H1 (cell line): ENCODE data around the gene C17orf100. TPM values are rescaled to one million over a fixed set of nuclear protein-coding genes. Genes with fewer than 3 reads are reported as not detected.

ENCODE experiments used
- CTCF ChIA-PET: fragments of 300-600 bp; sonication (Branson Sonifier 250); formaldehyde crosslinking; loops from one replicate; lab custom pipeline; 2021; ENCODE audit not compliant: partially characterized antibody; lab: Charles Lee
- POLR2A ChIA-PET: fragments of 300-600 bp; sonication (Branson Sonifier 250); formaldehyde crosslinking; loops from one replicate; lab custom pipeline; 2021; ENCODE audit warnings: inconsistent platforms; ENCODE audit not compliant: partially characterized antibody; lab: Charles Lee
- DNase-seq, 2 experiments: peaks; one replicate each; pipeline versions ENCODE4 v3.0.0 to v3.0.0-alpha.2; 2010 to 2022; ENCODE audit warnings: low spot score in 2 of 2, low read depth in 1 of 2, mixed read lengths in 1 of 2
- FAIRE-seq: peaks from 2 replicates; lab custom pipeline; 2011; peaks lifted over from hg19 to GRCh38; lab: Jason Lieb, UNC
- H2AFZ ChIP-seq: 2 replicates; pipeline ENCODE4 v1.8.1; 2012; ENCODE audit warnings: low read length, inconsistent platforms
- H2AK5ac ChIP-seq: 2 replicates; pipeline ENCODE4 v1.6.1; 2013; ENCODE audit warnings: low read depth, low read length
- H2BK120ac ChIP-seq: replicated peaks from 2 replicates; pipeline ENCODE3; 2013; ENCODE audit warnings: low read depth, low read length, inconsistent platforms
- H2BK12ac ChIP-seq: 2 replicates; pipeline ENCODE4 v1.6.1; 2013; ENCODE audit warnings: low read depth, low read length
- H2BK15ac ChIP-seq: 2 replicates; pipeline ENCODE4 v1.6.1; 2013; ENCODE audit warnings: low read length
- H2BK20ac ChIP-seq: 2 replicates; pipeline ENCODE4 v1.6.1; 2013; ENCODE audit warnings: low read length
- H2BK5ac ChIP-seq: 2 replicates; pipeline ENCODE4 v1.6.1; 2013; ENCODE audit warnings: low read depth, low read length
- H3K14ac ChIP-seq: 2 replicates; pipeline ENCODE4 v1.6.1; 2013; ENCODE audit warnings: inconsistent platforms; ENCODE audit not compliant: insufficient read length
- H3K18ac ChIP-seq: 2 replicates; pipeline ENCODE4 v1.6.1; 2013; ENCODE audit warnings: low read length; ENCODE audit errors: extremely low read depth
- H3K23ac ChIP-seq: 2 replicates; pipeline ENCODE4 v1.6.1; 2013; ENCODE audit warnings: inconsistent platforms; ENCODE audit not compliant: insufficient read length
- H3K23me2 ChIP-seq: 2 replicates; pipeline ENCODE4 v1.6.1; 2013; ENCODE audit warnings: low read depth, low read length
- H3K27ac ChIP-seq: 2 replicates; pipeline ENCODE4 v1.6.1; 2011; ENCODE audit warnings: low read depth, low read length, inconsistent platforms
- H3K27me3 ChIP-seq, 4 experiments: replicated peaks in 1 of 4; 1 replicate in 1 of 4; 2 replicates in 3 of 4; pipeline versions ENCODE4 v1.6.1 to v1.8.1; 2011 to 2013; ENCODE audit warnings: low read length in 3 of 4, mild to moderate bottlenecking in 3 of 4, inconsistent platforms in 2 of 4, mixed read lengths in 2 of 4, moderate library complexity in 1 of 4; ENCODE audit not compliant: control insufficient read depth in 3 of 4, insufficient read depth in 3 of 4; ENCODE audit errors: extremely low read depth in 1 of 4
- H3K36me3 ChIP-seq, 4 experiments: 2 replicates each; pipeline versions ENCODE4 v1.6.1 to v1.8.1; 2011 to 2013; ENCODE audit warnings: mild to moderate bottlenecking in 4 of 4, low read length in 3 of 4, moderate library complexity in 2 of 4, control low read depth in 1 of 4, inconsistent platforms in 1 of 4; ENCODE audit not compliant: insufficient read depth in 4 of 4, control insufficient read depth in 2 of 4
- H3K4ac ChIP-seq: replicated peaks from 2 replicates; pipeline ENCODE3; 2013; ENCODE audit warnings: low read length, low read depth, mixed read lengths, inconsistent platforms; ENCODE audit not compliant: insufficient read length
- H3K4me1 ChIP-seq, 4 experiments: replicated peaks in 1 of 4; 1 replicate in 1 of 4; 2 replicates in 3 of 4; pipeline versions ENCODE4 v1.6.1 to v1.8.1; 2011 to 2013; ENCODE audit warnings: low read length in 3 of 4, inconsistent platforms in 2 of 4, mixed read lengths in 1 of 4; ENCODE audit not compliant: insufficient read depth in 4 of 4, control insufficient read depth in 3 of 4
- H3K4me2 ChIP-seq, 2 experiments: 2 replicates each; pipeline versions ENCODE4 v1.6.1 to v1.8.1; 2011 to 2013; ENCODE audit warnings: low read depth in 2 of 2, low read length in 2 of 2, control low read depth in 1 of 2, inconsistent platforms in 1 of 2, mild to moderate bottlenecking in 1 of 2; ENCODE audit not compliant: insufficient read depth in 1 of 2
- H3K4me3 ChIP-seq, 4 experiments: fragments of 200-600, 300-600 bp in 1 of 4; sonication (generic), shearing (Covaris generic), sonication (Bioruptor Twin) in 1 of 4; 2 replicates each; pipeline versions ENCODE4 v1.5.1 to v1.8.1; 2011 to 2016; ENCODE audit warnings: low read length in 4 of 4, low read depth in 3 of 4, control low read depth in 2 of 4, inconsistent platforms in 2 of 4, mild to moderate bottlenecking in 2 of 4, mixed read lengths in 1 of 4, moderate library complexity in 1 of 4; ENCODE audit not compliant: insufficient read depth in 2 of 4; ENCODE audit errors: extremely low read depth in 1 of 4
- H3K56ac ChIP-seq: replicated peaks from 2 replicates; pipeline ENCODE3; 2013; ENCODE audit warnings: low read depth, mild to moderate bottlenecking, mixed read lengths, low read length, inconsistent platforms; ENCODE audit not compliant: insufficient read length
- H3K79me1 ChIP-seq: 2 replicates; pipeline ENCODE4 v1.6.1; 2013; ENCODE audit warnings: low read depth, low read length, control low read depth
- H3K79me2 ChIP-seq, 2 experiments: 2 replicates each; pipeline versions ENCODE4 v1.6.1 to v1.8.1; 2012 to 2013; ENCODE audit warnings: low read length in 2 of 2, mild to moderate bottlenecking in 2 of 2, inconsistent platforms in 1 of 2; ENCODE audit not compliant: insufficient read depth in 2 of 2, control insufficient read depth in 1 of 2
- H3K9ac ChIP-seq, 4 experiments: replicated peaks in 1 of 4; 1 replicate in 1 of 4; 2 replicates in 3 of 4; pipeline versions ENCODE4 v1.6.1 to v1.8.1; 2011 to 2013; ENCODE audit warnings: low read depth in 3 of 4, low read length in 3 of 4, control low read depth in 2 of 4, mild to moderate bottlenecking in 2 of 4, moderate library complexity in 2 of 4, inconsistent platforms in 1 of 4; ENCODE audit errors: extremely low read depth in 1 of 4
- H3K9me3 ChIP-seq, 2 experiments: 2 replicates each; pipeline versions ENCODE4 v1.6.1 to v1.8.1; 2012 to 2013; ENCODE audit warnings: mild to moderate bottlenecking in 2 of 2, moderate library complexity in 2 of 2, control low read depth in 1 of 2, inconsistent platforms in 1 of 2, low read depth in 1 of 2, low read length in 1 of 2, mixed read lengths in 1 of 2; ENCODE audit not compliant: insufficient read depth in 2 of 2
- H4K20me1 ChIP-seq, 2 experiments: replicated peaks in 1 of 2; 2 replicates each; pipeline versions ENCODE3 to v1.8.1; 2011 to 2013; ENCODE audit warnings: inconsistent platforms in 2 of 2, low read length in 2 of 2, mild to moderate bottlenecking in 1 of 2; ENCODE audit not compliant: insufficient read depth in 2 of 2, control insufficient read depth in 1 of 2
- H4K5ac ChIP-seq: 2 replicates; pipeline ENCODE4 v1.6.1; 2013; ENCODE audit warnings: low read length, low read depth, mixed read lengths, inconsistent platforms; ENCODE audit not compliant: insufficient read length
- H4K8ac ChIP-seq: 2 replicates; pipeline ENCODE4 v1.8.0; 2013; ENCODE audit warnings: mild to moderate bottlenecking, moderate library complexity, low read length, inconsistent platforms; ENCODE audit not compliant: insufficient read depth; ENCODE audit errors: extremely low read depth
- H4K91ac ChIP-seq: replicated peaks from 2 replicates; pipeline ENCODE3; 2013; ENCODE audit warnings: low read length, mixed read lengths, inconsistent platforms; ENCODE audit not compliant: insufficient read length
- ATF2 ChIP-seq: IDR thresholded peaks from 2 replicates; pipeline ENCODE4 v1.6.1; 2012; ENCODE audit warnings: low read length, inconsistent platforms
- GABPA ChIP-seq: IDR thresholded peaks from 2 replicates; pipeline ENCODE4 v1.6.1; 2011; ENCODE audit warnings: mild to moderate bottlenecking, low read length, moderate library complexity, borderline replicate concordance; ENCODE audit not compliant: insufficient read depth
- MAFK ChIP-seq: IDR thresholded peaks from 2 replicates; pipeline ENCODE4 v1.6.1; 2012; ENCODE audit warnings: low read depth, mild to moderate bottlenecking, improper control_type of control experiment, low read length
- NANOG ChIP-seq: IDR thresholded peaks from 2 replicates; pipeline ENCODE4 v1.6.1; 2011; ENCODE audit warnings: low read length, low read depth, mild to moderate bottlenecking, inconsistent platforms; ENCODE audit not compliant: insufficient read depth, poor library complexity, severe bottlenecking
- SIN3A ChIP-seq, 2 experiments: IDR thresholded peaks in 1 of 2; conservative IDR thresholded peaks in 1 of 2; 2 replicates each; pipeline ENCODE4 v1.6.1; 2011 to 2012; ENCODE audit warnings: low read length in 2 of 2, improper control_type of control experiment in 1 of 2, low read depth in 1 of 2, mild to moderate bottlenecking in 1 of 2
- SP4 ChIP-seq: IDR thresholded peaks from 2 replicates; pipeline ENCODE4 v1.6.1; 2012; ENCODE audit warnings: low read length, inconsistent platforms
- TEAD4 ChIP-seq: IDR thresholded peaks from 2 replicates; pipeline ENCODE4 v1.6.1; 2012; ENCODE audit warnings: low read depth, low read length, inconsistent platforms, mixed read lengths
- WGBS, 2 experiments: shearing (Covaris generic) in 1 of 2; methylation state at CpG; one replicate each; pipeline versions ENCODE4 v1.1.6 to v1.1.7; 2013 to 2015; ENCODE audit warnings: low lambda C conversion rate in 2 of 2, mixed read lengths in 2 of 2, inconsistent platforms in 1 of 2, low coverage in 1 of 2, missing lambda C conversion rate in 1 of 2; ENCODE audit not compliant: insufficient replicate concordance in 2 of 2, insufficient coverage in 1 of 2, insufficient read length in 1 of 2; ENCODE audit errors: extremely low coverage in 1 of 2, missing lambda C conversion rate in 1 of 2; 5-methylcytosine and 5-hydroxymethylcytosine counted together
- polyA plus RNA-seq, 7 experiments: library from polyadenylated mRNA; depleted of rRNA in 3 of 7; stranded (reverse) in 5 of 7; unstranded in 2 of 7; fragments of >200 nt in 5 of 7; fragments of 200-250 nt in 2 of 7; gene quantifications; 1 replicate in 5 of 7; 2 replicates in 1 of 7; 4 replicates in 1 of 7; pipeline versions ENCODE4 v1.2.1 to v1.2.3, GENCODE V29; 2011 to 2013; ENCODE audit warnings: missing spikeins in 2 of 7, mixed read lengths in 2 of 7
- total RNA-seq: library from RNA; stranded (reverse); fragmentation: NEBNext Ultra II Directional; extraction: Animal tissue kit (Norgen Biotek cat#: 25700); gene quantifications from 2 replicates; pipeline ENCODE4 v1.2.1, GENCODE V29; 2021

The C17orf100 gene
- total and polyA plus RNA-seq, 2 of the 8 experiments (the other 6 are each of a cell fraction or from before 2014, with no cell fraction given) = 2.1 to 2.8 TPM

GRCh38 chr17:6667516-6667915, 16.0 kb downstream of the C17orf100 start:
- Histone ChIP-seq H3K9ac (no peak overlapping the region), H3K4ac (no peak overlapping the region), H3K4me1 (peaks cover 0 to 2% (median 1%) of the 10 kb centered on the region in 4 experiments; a peak in 1 of 7 replicates), H3K79me2 (no peaks in the 10 kb centered on the region), H3K27me3 (peaks cover 0 to 6% (median 4%) of the 10 kb centered on the region in 4 experiments; a peak in 2 of 7 replicates), H2BK5ac (no peak overlapping the region), H3K9me3 (no peaks in the 10 kb centered on the region), H4K8ac (no peak overlapping the region; the same call in 1 of the 2 replicates), H3K27ac (no peak overlapping the region), H3K14ac (no peak overlapping the region), H3K4me3 (no peak overlapping the region), H3K56ac (no peak overlapping the region), H3K23me2 (no peaks in the 10 kb centered on the region), H3K23ac (no peak overlapping the region), H4K5ac (no peak overlapping the region), H3K18ac (no peak overlapping the region), H2AFZ (no peak overlapping the region), H2BK15ac (no peak overlapping the region), H4K20me1 (peaks cover 0 to 2% of the 10 kb centered on the region in 2 experiments), H2BK120ac (no peak overlapping the region), H2BK20ac (no peak overlapping the region), H3K36me3 (no peaks in the 10 kb centered on the region), H3K4me2 (no peak overlapping the region), H2AK5ac (no peak overlapping the region), H2BK12ac (no peak overlapping the region), H4K91ac (no peak overlapping the region)
- no peak for DNase-seq
- ChIA-PET POLR2A (no interaction called here), CTCF (interaction anchor here (0.8 to 4.8 kb wide), 15 partner anchors 10 to 354 kb away, joined by 3 to 41 read pairs (median 5); partner anchors contain the start of gene SLC13A5)
- WGBS, 2 experiments = 81% methylated on average over 6 of the region's 6 CpGs; no CpG with 5 or more reads in 1 of the 2 experiments
- FAIRE-seq = no peak
- TF ChIP-seq ATF2 = no peak
- TF ChIP-seq SIN3A (conservative IDR thresholded peaks at IDR 0.05 in 1 of 2, IDR thresholded peaks at IDR 0.05 in 1 of 2; ENCODE audit: low read depth in 1 of 2, low read length in 2 of 2) = no peak
- no peak for TF ChIP-seq GABPA
- TF ChIP-seq TEAD4 = no peak
- TF ChIP-seq MAFK = no peak
- no peak for TF ChIP-seq SP4
- no peak for TF ChIP-seq NANOG
- TF ChIP-seq, all 59 proteins: peak for 0
- no peaks in the 10 kb centered on the region for H3K79me1 ChIP-seq
